EL (cell line): ENCODE results near the gene CNGA1.
A peak's percentile ranks its signal among the peaks of the same experiment; 100 is the strongest.

Source experiments
- DNase-seq: peaks from one replicate; pipeline ENCODE4 v3.0.0-alpha.2; 2016

The CNGA1 gene

GRCh38 chr4:48016141-48017107, at the start of gene CNGA1, which contains the start of gene NIPAL1:
TSS of gene CNGA1 (minus strand) at chr4:48016681. CDS start at chr4:47952689, 63,992 bp downstream.
TSS of gene NIPAL1 (plus strand) at chr4:48016772. CDS start at chr4:48016840, 68 bp downstream.
- DNase-seq, result peak; percentile 82

DNA sequence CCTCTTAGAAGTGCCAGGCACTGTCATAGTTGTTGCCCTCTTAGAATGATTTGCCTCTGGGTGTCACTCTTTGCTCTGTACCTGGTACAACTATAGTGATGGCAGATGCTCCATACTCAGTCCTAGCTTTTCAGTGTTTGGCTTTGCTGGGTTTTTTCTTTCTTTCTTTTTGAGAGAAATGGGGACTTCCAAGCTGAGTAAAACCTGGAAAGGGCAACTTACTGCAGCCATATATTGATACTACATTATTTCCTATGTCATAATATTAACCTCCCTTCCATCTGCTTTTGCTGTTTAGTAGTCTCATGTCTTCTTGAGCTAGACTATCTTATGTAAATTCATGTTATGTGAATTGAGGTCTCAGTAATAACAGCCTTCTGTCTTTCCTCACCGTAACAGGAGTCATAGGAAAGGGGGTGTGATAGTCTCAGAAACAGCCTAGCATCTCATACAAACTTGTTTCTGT, 49.1 kb upstream of the CNGA1 start:
- no peak for DNase-seq

DNA sequence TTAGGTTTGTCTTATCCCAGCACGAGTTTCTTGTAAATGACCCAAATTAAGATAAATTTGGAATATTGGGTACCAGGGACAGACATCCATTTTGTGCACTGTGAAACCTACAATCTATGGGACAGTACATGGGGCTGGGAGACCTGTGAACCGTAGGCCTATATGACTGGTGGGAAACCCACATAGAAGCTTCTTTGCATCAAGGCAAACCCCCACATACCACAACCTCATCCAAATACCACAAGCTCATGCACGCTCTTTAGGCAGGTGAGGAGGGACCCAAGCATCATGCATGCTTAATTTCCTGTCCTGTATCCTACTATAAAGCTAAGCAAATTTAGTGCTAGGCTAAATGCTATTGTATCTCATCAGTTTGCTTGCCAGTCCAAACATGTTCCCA, 47.9 kb upstream of the CNGA1 start:
- no peak for DNase-seq

GRCh38 chr4:48058617-48059530, 42.4 kb upstream of the CNGA1 start:
- no peak for DNase-seq

GRCh38 chr4:48051078-48051477, 34.6 kb upstream of the CNGA1 start:
- DNase-seq, result no peak

GRCh38 chr4:48049483-48049882, 33.0 kb upstream of the CNGA1 start:
- DNase-seq, result no peak

GRCh38 chr4:48047896-48048295, 31.4 kb upstream of the CNGA1 start:
- DNase-seq, result no peak

GRCh38 chr4:48047421-48047844, 31.0 kb upstream of the CNGA1 start:
- no peak for DNase-seq

GRCh38 chr4:48046059-48046458, 29.6 kb upstream of the CNGA1 start:
- no peak for DNase-seq

DNA sequence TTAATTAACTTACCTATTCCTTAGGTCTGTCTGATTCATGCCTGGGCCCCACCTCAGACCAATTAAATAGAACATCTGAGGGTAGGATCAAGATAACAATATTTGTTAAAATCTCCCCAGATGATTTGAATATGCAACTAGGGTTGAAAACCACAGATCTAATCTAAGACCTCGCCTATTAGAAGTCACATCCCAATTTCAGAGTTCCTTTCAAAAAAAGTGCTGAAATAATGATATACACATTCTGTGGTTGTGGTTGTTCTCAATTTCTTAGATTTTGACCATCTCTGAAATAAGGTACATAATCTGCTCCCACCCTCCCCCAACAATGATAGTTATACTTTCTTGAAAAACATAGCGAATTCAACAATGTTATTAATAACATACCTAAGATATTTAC, 27.8 kb upstream of the CNGA1 start:
- no peak for DNase-seq

- DNase-seq, result no peak
Observed at GRCh38 chr4:48043504-48043903, 27.0 kb upstream of the CNGA1 start.

- DNase-seq, result no peak
Observed at GRCh38 chr4:48042979-48043461, 26.5 kb upstream of the CNGA1 start.

DNA sequence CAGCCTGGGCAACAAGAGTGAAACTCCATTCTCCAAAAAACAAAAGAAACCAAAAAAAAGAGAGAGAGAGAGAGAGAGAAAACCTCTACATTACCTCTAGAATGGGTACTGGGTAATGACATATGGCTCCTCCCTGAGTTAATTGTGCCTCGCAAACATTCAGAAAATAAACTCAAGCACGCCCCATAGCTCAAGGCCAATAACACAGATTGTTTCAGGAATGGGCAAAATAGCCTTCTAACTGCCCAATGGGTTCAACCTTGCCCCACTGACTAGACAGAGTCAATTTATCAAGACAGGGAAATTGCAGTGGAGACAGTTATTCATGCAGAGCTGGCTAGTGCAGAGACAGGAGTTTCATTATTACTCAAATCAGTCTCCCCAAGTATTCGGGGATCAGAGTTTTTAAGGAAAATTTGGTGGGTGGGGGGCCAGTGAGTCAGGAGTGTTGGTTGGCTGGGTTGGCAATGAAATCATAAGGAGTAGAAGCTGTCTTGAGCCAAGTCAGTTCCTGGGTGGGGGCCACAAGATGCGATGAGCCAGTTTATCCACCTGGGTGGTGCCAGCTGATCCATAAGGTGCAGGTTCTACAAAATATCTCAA, 25.2 kb upstream of the CNGA1 start:
- no peak for DNase-seq

GRCh38 chr4:48039561-48039960, 23.1 kb upstream of the CNGA1 start:
- DNase-seq, result no peak

- no peak for DNase-seq
Observed at GRCh38 chr4:48038666-48039065, 22.2 kb upstream of the CNGA1 start.

- no peak for DNase-seq
Observed at GRCh38 chr4:48037117-48037462, 20.6 kb upstream of the CNGA1 start.

DNA sequence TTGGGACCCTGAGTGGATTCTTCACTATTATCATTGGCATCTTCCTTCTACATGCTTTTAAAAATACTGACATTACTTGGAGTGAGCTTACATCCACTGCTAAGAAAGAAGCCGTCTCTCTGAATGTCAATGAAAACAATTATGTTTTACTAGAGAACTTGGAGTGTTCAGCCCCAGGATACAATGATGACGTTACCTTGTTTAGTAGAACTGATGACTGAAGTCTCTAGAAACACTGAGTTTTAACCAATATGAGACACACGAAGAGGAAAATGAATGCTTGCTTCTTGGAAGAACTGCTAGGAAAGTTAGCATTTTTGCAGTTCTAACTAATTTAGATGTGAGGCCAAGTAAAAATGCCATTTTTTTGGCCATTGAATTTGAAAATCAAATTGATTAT, 19.5 kb upstream of the CNGA1 start:
- DNase-seq, result no peak

DNA sequence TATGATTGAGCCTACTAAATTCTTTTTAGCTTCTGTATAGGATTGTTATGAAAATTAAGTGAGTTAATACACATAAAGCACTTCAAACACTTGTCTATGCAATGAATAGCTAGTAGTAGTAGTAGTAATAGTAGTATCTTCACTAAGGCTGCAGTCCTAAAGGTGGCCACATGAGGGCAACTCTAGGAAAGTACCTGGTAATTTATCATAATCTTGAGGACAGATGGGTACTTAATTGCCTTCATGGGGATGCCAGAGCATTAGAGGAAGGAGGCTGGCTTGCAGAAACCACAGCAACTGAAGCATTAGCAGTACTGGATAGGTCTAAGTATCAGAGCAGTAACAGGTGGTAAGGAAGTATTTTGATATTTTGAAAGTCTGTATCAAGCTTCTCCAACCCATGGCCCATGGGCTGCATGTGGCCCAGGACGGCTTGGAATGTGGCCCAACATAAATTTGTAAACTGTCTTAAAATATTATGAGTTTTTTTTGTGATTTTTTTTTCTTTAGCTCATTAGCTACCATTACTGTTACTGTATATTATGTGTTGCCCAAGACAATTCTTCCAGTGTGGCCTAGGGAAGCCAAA, 17.4 kb upstream of the CNGA1 start:
- peak; percentile 34 for DNase-seq

GRCh38 chr4:48033412-48033811, 16.9 kb upstream of the CNGA1 start:
- DNase-seq, result no peak

- DNase-seq, result no peak
Observed at GRCh38 chr4:48032721-48033120, 16.2 kb upstream of the CNGA1 start.

- no peak for DNase-seq
Observed at GRCh38 chr4:48031802-48032525, 15.5 kb upstream of the CNGA1 start.

DNA sequence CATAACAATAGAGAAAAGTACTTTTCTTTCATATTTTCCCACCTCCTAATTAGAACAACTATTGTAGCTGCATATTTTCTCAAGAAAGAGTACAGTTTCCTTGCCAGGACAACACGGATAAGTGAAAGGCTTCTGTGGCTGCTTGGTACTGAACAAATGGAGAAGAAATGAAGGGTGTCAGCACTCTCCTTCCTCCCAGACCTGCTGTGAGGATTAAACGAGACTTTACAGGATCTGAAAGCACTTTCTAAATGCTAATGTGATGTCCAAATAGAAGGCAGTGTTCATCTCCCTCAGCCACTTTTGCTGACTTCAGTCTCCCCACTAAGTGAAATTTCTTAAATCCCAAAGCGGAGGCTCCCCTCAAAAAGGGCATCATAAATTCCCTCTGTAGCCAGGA, 14.0 kb upstream of the CNGA1 start:
- DNase-seq, result no peak
